DND-41 (cell line): ENCODE results near the gene BORCS5.
"Not testable (repeated sequence)": the region's sequence is repeated elsewhere in the genome, so short reads cannot be mapped to it uniquely, and the experiment has no call there.

ENCODE experiments used
- ATAC-seq: fragments of 200-7000 bp; cut with Tn5 transposase; 3 replicates; pipeline ENCODE4 v1.9.1; 2021; ENCODE audit warnings: low read depth; ENCODE audit not compliant: insufficient read depth
- DNase-seq: peaks from one replicate; pipeline ENCODE4 v3.0.0-alpha.2; 2020
- H2AFZ ChIP-seq: 2 replicates; pipeline ENCODE4 v1.6.0; 2012; ENCODE audit warnings: low read depth, low read length
- H3K27ac ChIP-seq: 2 replicates; pipeline ENCODE4 v1.5.1; 2012; ENCODE audit warnings: low read length, inconsistent platforms
- H3K27me3 ChIP-seq: fragments of 200-600 bp; sonication (generic); 2 replicates; pipeline ENCODE4 v1.6.0; 2012; ENCODE audit warnings: low read length, mild to moderate bottlenecking, inconsistent platforms; ENCODE audit not compliant: insufficient read depth, poor library complexity
- H3K36me3 ChIP-seq: 2 replicates; pipeline ENCODE4 v1.5.1; 2012; ENCODE audit warnings: low read length, inconsistent platforms; ENCODE audit not compliant: insufficient read depth
- H3K4me1 ChIP-seq: 2 replicates; pipeline ENCODE4 v1.5.1; 2012; ENCODE audit warnings: mild to moderate bottlenecking, low read length; ENCODE audit not compliant: insufficient read depth
- H3K4me2 ChIP-seq: 2 replicates; pipeline ENCODE4 v1.6.0; 2012; ENCODE audit warnings: mild to moderate bottlenecking, moderate library complexity, low read length, inconsistent platforms; ENCODE audit not compliant: insufficient read depth
- H3K4me3 ChIP-seq, 2 experiments: fragments of 200-600 bp in 1 of 2; shearing (Covaris generic) in 1 of 2; 2 replicates each; pipeline ENCODE4 v1.5.1; 2012 to 2016; ENCODE audit warnings: inconsistent platforms in 2 of 2, low read length in 2 of 2, mild to moderate bottlenecking in 2 of 2, low read depth in 1 of 2, moderate library complexity in 1 of 2
- H3K79me2 ChIP-seq: 2 replicates; pipeline ENCODE4 v1.6.0; 2012; ENCODE audit warnings: low read length, inconsistent platforms; ENCODE audit not compliant: insufficient read depth
- H3K9ac ChIP-seq: 2 replicates; pipeline ENCODE4 v1.6.0; 2012; ENCODE audit warnings: low read depth, mild to moderate bottlenecking, inconsistent platforms, low read length, moderate library complexity
- H3K9me3 ChIP-seq: 2 replicates; pipeline ENCODE4 v1.5.1; 2012; ENCODE audit warnings: low read length, moderate library complexity, mild to moderate bottlenecking, inconsistent platforms; ENCODE audit not compliant: insufficient read depth, severe bottlenecking
- H4K20me1 ChIP-seq: 2 replicates; pipeline ENCODE4 v1.6.0; 2012; ENCODE audit warnings: low read length; ENCODE audit not compliant: insufficient read depth
- CTCF ChIP-seq: IDR thresholded peaks from 2 replicates; pipeline ENCODE4 v1.5.1; 2012; ENCODE audit warnings: borderline replicate concordance, low read length, moderate library complexity, mild to moderate bottlenecking; ENCODE audit not compliant: poor library complexity, severe bottlenecking; ENCODE audit errors: extremely low read depth
- EZH2 ChIP-seq: IDR thresholded peaks from 3 replicates; pipeline ENCODE4 v1.6.1; 2012; ENCODE audit warnings: borderline replicate concordance, low read depth, mild to moderate bottlenecking, moderate library complexity, low read length, inconsistent platforms; ENCODE audit not compliant: severe bottlenecking

The BORCS5 gene

DNA sequence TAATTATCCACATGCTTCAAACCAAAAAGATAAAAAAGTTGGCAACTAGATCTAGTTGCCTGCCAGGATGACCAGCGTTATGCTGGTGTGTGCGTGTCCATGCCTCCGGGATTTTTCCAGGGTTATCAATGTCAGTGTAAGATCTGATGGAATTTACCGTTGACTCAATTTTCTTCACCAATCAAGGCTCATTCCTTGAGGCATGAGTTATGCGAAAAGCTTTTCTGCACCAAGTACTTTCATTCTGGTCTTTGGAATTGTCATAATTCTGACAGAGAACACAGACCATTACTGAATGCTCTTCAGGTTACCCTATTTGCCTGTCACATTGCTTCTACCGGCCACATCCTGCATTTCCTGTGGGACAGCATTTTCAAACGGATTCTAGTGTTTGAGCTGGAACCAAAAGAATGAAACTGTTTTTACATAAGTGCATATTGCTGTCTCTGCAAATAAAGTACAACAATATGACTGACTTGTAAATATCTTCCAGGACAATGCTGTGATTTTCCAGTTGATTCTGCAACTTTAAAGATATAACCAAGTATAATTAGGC lies 114.0 kb downstream of the BORCS5 start:
- H3K4me2 ChIP-seq: no peak overlapping the region

DNA sequence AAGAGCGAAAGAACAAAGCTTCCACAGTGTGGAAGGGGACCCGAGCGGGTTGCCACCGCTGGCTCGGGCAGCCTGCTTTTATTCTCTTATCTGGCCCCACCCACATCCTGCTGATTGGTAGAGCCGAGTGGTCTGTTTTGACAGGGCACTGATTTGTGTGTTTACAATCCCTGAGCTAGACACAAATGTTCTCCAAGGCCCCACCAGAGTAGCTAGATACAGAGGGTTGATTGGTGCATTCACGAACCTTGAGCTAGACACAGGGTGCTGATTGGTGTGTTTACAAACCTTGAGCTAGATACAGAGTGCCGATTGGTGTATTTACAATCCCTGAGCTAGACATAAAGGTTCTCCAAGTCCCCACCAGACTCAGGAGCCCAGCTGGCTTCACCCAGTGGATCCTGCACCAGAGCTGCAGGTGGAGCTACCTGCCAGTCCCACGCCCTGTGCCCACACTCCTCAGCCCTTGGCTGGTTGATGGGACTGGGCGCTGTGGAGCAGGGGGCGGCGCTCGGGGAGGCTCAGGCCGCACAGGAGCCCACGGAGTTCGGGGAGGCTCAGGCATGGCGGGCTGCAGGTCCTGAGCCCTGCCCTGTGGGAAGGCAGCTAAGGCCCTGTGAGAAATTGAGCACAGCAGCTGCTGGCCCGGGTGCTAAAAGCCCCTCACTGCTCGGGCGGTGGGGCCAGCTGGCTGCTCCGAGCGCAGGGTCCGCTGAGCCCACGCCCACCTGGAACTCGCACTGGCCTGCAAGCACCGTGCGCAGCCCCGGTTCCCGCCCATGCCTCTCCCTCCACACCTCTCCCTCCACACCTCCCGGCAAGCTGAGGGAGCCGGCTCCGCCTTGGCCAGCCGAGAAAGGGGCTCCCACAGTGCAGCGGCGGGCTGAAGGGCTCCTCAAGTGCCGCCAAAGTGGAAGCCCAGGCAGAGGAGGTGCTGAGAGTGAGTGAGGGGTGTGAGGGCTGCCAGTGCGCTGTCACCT lies 115.4 kb downstream of the BORCS5 start:
- not testable (repeated sequence) for H3K36me3 ChIP-seq, H3K27me3 ChIP-seq, DNase-seq, H3K79me2 ChIP-seq, H3K4me3 ChIP-seq, H3K9me3 ChIP-seq, H3K27ac ChIP-seq, H3K4me2 ChIP-seq, H2AFZ ChIP-seq, H3K4me1 ChIP-seq, H3K9ac ChIP-seq, H4K20me1 ChIP-seq, ATAC-seq

More for the DNA sequence above, 114.0 kb downstream of the BORCS5 start:
- Histone ChIP-seq H4K20me1 (no peaks in the 10 kb centered on the region), H3K36me3 (0 out of 2 replicates have a peak, but pooled peaks cover 15% of the 10 kb centered on the region), H3K4me1 (no peaks in the 10 kb centered on the region), H3K27ac (no peak overlapping the region), H2AFZ (no peak overlapping the region), H3K9ac (no peak overlapping the region), H3K9me3 (no peaks in the 10 kb centered on the region), H3K27me3 (no peaks in the 10 kb centered on the region), H3K79me2 (no peaks in the 10 kb centered on the region), H3K4me3 (no peak overlapping the region)
- DNase-seq: no peak
- TF ChIP-seq EZH2 (no peak), CTCF (no peak)
- ATAC-seq: no peak

DNA sequence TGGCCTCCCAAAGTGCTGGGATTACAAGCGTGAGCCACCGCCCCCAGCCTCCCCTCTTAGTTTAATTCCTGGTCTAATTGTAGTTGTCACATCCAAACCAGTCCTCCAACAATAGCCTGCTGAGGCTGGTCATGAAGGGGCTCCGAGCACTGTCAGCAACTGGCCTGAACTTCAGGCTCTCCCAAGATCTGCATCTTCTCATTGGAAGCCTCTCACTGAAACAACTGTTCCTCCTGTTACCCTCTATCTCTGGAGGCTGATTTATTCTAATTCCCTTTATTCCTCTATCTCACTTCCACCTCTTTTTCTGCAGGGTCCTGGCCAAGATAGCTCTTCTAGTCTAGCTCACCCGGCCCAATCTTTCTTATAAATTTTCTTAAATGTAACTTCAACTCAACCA lies 116.3 kb downstream of the BORCS5 start:
- Histone ChIP-seq H3K4me2 (no peak overlapping the region), H3K9me3 (no peaks in the 10 kb centered on the region), H3K79me2 (no peaks in the 10 kb centered on the region), H2AFZ (no peak overlapping the region), H3K36me3 (0 out of 2 replicates have a peak, but pooled peaks cover 3% of the 10 kb centered on the region), H3K9ac (no peak overlapping the region), H4K20me1 (no peaks in the 10 kb centered on the region), H3K27ac (no peak overlapping the region), H3K27me3 (no peaks in the 10 kb centered on the region), H3K4me1 (no peaks in the 10 kb centered on the region), H3K4me3 (no peak overlapping the region)
- DNase-seq: no peak
- no peak for ATAC-seq
- no peak for TF ChIP-seq EZH2
- no peak for TF ChIP-seq CTCF

GRCh38 chr12:12474471-12474928 lies 117.6 kb downstream of the BORCS5 start:
- H3K4me2 ChIP-seq: no peak overlapping the region
- no peak overlapping the region for H3K9ac ChIP-seq
- no peak for ATAC-seq

More at GRCh38 chr12:12474471-12474928, 117.6 kb downstream of the BORCS5 start:
- H2AFZ ChIP-seq: no peak overlapping the region
- no peaks in the 10 kb centered on the region for H4K20me1 ChIP-seq
- no peaks in the 10 kb centered on the region for H3K79me2 ChIP-seq
- no peak for DNase-seq
- TF ChIP-seq EZH2 (no peak), CTCF (no peak)
- H3K36me3 ChIP-seq: no peaks in the 10 kb centered on the region
- no peaks in the 10 kb centered on the region for H3K4me1 ChIP-seq
- H3K27me3 ChIP-seq: no peaks in the 10 kb centered on the region
- no peak overlapping the region for H3K4me3 ChIP-seq
- no peaks in the 10 kb centered on the region for H3K9me3 ChIP-seq
- H3K27ac ChIP-seq: no peak overlapping the region
